ENCODE data around the gene MPI.
"Not testable (repeated sequence)": the region's sequence is repeated elsewhere in the genome, so short reads cannot be mapped to it uniquely, and the experiment has no call there.

MPI gene

DNA sequence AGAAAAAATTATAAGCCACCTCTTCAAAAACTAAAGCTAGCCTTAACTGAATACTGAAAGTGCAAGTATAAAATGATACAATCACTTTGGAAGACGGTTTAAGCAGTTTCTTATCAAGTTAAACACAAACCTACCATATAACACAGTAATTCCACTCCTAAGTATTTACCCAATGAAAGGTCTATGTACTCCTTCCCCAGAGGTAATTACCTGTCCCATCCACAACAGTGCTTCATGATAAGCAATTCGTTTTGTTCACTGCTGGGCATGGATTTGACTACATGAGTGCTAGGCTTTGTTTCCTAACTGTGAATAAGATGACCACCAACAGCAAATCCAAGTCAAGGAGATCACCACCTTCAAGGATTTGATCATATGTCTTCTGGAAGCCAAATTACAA lies 43.7 kb downstream of the MPI start:
- no peak for DNase-seq (ENCODE audit: low read depth in 2 of 2)

DNA sequence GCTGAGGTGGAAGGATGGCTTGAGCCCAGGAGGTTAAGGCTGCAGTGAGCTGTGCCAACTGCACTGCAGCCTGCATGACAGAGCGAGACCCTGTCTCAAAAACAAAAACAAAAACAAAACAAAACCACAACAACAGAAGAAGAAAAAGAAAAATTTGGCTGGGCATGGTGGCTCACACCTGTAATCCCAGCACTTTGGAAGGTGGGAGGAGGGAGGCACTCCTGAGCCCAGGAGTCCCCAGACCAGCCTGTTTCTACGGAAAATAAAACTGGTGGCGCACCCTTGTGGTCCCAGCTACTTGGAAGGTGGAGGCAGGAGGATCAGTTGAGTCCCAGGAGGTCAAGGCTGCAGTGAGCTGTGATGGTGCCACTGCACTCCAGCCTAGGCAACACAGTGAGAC lies 45.4 kb downstream of the MPI start:
- DNase-seq (ENCODE audit: low read depth in 2 of 2) = not testable (repeated sequence)

DNA sequence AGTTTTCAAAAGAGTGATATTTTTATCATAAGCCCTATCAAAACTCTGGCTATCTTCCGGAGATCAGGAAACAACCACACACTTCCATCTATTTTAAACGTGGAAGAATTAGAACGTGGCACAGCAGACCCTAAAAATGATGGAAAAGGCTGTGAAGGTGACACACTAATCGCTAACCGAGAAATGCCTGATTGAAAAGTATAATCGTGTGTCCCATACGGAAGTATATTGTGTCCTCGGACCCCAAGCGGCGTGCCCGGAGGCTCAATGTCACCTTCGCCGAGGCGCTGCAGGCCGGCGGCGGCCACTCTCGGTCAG lies 47.4 kb downstream of the MPI start:
- no peak for DNase-seq (ENCODE audit: low read depth in 2 of 2)

DNA sequence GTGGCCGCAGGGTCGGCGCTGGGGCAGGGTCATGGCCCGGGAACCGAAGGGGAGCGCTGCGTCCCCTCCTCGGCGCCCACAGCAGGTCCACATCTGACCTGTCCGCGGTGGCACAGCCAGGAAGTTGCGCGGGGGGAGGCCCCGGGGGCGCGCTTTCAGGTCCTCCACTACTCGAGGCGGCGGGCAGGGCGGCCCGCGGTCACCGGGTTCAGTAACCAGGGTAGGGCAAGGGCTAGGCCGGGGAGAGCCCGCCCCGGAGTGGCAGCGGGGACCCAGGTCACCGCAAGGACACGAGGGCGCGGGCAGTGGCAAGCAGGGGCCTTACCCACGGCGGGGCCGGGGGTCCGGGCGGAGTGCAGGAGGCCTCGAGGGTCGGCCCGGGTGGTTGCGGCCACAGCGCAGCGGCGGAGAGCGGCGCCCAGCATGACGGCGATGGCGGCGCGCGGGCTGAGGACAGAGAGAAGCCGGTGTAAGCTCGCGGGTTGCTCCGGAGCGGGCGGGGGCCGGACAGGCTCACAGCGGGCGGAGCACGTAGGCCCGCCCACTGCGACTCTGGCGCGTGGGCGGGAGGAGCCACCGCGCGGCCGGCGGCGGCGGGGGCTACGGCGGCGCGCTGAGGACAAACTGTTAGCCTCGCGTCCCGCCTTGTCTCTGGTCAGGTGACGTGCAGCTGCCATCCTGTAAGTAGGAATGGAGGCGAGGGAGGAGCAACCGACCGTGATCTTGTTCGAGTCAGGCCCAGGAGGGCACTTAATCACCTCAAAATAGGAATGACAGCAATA lies 47.9 kb downstream of the MPI start, which contains the start of gene COX5A:
Gene COX5A, minus strand, starts transcription at position 484 of the 782 bp plus-strand sequence. Its CDS starts 59 bp downstream, at position 425.
- peak; percentile 81 to 84 for DNase-seq (ENCODE audit: low read depth in 2 of 2)

DNA sequence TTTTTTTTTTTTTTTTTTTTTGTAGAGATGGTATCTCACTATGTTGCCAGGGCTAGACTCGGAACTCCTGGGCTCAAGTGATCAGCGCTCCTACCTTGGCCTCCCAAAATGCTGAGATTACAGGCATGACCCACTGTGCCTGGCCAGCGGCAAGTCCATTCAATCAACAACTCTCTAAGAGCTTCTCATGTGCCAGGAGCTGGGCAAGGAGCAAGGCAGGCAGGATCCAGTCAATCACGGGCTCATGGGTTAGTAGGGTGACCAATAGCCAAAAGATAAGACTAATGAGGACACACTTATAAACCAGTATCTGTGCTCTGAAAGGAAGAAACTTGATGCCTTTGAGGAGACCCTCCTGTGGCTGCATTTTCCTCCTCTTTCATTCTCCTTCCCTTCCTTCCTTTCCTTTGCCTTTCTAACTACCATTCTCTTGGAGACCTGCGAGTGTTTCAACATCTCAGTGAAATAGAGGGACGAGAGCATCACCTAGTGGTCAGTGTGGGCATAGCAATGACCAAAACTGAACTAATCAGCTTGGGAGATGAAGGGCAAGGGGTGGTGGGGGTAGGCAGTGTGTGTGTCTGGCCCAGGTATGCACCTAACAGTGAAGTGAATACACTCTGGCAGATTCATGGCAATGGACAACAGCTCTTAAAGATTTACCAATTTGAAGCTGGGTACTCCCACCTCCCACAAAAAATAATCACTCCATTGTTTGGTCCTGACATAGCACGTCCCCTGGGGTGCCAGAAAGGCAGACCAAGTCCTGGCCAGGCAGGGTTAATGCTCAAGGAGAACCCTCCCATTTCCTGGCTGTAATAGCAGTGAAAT lies 60.5 kb downstream of the MPI start:
- peak; percentile 74 to 75 for DNase-seq (ENCODE audit: low read depth in 2 of 2)

DNA sequence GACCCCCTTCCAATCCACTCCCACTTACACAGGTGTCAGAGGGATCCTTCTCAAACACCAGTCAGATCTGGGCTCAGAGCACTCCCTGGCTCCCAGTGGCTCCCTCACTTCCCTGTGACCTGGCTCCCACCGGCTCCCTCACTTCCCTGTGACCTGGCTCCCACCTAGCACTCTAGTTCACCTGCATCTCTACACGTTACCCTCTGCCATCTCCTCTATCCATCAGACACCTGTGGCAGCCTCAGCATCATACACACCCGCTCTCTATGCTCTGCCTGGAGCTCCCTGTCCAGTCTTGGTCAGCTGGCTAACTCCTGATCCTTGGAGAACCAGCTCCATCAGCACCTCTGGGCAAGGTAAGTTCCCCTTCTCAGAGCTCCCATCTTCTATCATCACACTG lies 61.2 kb downstream of the MPI start:
- no peak for DNase-seq (ENCODE audit: low read depth in 2 of 2)
